HG02678 (cell line): Measurements from ENCODE around the gene KLHL6.
"Not testable (repeated sequence)": the region's sequence is repeated elsewhere in the genome, so short reads cannot be mapped to it uniquely, and the experiment has no call there.

ENCODE experiments used
- ATAC-seq: cut with Tn5 transposase; IDR thresholded peaks from one replicate; pipeline ENCODE4 v1.9.1; 2021; ENCODE audit warnings: mild to moderate bottlenecking, moderate library complexity; ENCODE audit not compliant: unreplicated experiment

Gene KLHL6

DNA sequence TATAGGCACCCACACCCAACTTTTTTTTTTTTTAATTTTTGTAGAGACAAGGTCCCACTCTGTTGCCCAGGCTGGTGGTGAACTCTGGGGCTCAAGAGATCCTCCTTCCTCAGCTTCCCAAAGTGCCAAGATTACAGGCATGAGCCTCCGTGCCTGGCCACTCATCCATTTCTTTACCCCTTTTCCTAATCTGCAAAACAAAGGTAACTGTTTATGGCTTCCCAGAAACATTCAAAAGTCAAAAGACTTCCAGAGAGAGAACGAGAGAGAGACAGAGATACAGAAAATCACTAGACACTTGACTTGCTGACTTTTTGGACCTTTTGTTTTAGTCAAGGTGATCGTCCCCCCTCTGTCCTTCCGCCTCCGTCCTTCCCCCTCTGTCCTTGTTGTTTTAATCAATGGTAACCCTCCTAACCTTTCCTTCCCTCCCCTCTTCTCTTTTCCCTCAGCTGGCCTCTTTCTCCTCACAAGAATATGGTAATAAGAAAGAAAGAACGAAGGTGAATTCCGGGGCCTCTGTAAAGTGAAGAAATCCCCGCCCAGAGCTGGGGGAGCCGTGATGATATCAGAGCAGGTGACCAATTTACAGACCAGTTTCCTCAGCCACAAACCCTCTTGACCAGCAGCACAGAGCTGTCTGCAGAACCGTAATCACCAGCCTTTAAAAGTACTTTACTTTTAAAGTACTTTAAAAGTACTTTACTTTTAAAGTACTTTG lies 21.9 kb downstream of the KLHL6 start:
- peak; percentile 55 for ATAC-seq

DNA sequence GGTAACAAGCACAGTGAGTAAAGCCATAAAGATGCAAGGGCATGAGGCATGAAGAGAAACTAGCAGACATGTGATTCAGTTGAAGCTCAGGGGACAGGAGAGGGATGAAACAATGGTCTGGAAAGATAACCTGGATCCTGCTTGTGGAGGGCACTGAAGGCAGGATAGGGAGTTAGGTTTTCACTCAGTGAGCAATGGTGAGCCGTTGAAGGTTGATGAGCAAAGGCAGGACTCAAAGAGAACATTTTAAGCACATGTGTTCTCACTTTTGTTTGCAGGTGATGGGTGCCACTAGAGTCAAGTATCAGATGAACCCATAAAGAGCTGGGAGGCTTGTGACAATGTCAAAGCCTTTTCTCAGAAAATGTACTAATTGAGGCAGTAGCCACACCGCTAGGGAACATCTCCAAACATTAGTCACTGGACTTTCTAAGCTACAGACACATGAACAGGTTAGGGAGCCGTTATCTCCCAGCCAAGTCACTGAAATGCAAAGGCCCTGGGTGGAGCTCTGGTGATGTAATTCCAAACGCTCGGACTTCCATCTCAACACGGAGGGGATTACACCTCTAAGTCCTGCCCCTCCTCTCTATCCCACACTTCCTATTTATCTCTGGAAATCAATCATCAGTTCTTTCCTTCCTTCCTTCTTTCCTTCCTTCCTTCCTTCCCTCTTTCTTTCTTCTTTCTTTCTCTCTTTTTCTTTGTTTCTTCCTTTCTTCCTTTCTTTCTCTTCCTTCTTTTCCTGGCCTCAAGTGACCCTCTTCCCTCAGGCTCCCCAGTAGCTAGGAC lies 22.7 kb downstream of the KLHL6 start:
- no peak for ATAC-seq

DNA sequence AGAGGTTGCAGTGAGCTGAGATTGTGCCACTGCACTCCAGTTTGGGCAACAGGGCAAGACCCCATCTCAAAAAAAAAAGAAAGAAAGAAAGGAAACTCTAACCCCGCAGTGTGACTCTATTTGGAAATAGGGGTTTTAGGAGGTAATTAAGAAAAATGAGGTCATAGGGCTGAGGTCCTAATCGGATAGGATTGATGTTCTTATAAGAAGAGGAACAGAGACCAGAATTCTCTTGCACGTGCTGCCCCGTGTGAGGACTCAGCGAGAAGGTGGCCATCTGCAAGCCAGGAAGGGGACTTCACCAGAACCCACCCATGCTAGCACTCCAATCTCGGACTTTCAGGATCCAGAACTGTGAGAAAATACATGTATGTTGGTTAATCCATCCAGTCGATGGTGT lies 25.8 kb downstream of the KLHL6 start:
- ATAC-seq = no peak

DNA sequence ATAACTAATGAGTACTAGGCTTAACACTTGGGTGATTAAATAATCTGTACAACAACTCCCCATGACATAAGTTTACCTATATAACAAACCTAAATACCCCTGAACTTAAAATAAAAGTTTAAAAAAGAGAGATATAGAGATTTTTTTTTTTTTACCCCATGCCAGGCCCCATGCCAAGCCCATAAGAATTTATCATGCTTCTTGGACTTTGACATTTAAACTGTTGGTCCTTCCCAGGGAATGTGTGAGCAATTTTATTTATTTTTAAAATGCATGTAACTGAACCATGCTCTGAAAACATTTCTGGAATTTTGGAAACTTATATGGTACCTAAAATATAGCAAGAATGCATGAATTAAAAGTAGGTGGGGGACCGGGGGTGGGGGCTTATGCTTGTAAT lies 26.3 kb downstream of the KLHL6 start:
- no peak for ATAC-seq

DNA sequence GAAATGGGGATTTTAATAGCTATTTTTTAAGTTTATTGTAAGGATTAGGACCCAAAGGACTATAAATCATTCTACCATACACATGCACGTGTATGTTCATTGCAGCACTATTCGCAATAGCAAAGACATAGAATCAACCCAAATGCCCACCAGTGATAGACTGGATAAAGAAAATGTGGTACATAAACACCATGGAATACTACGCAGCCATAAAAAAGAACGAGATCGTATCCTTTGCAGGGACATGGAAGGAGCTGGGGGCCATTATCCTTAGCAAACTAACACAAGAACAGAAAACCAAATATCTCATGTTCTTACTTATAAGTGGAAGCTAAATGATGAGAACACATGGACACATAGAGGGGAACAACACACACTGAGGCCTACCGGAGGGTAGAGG lies 26.7 kb downstream of the KLHL6 start:
- not testable (repeated sequence) for ATAC-seq

DNA sequence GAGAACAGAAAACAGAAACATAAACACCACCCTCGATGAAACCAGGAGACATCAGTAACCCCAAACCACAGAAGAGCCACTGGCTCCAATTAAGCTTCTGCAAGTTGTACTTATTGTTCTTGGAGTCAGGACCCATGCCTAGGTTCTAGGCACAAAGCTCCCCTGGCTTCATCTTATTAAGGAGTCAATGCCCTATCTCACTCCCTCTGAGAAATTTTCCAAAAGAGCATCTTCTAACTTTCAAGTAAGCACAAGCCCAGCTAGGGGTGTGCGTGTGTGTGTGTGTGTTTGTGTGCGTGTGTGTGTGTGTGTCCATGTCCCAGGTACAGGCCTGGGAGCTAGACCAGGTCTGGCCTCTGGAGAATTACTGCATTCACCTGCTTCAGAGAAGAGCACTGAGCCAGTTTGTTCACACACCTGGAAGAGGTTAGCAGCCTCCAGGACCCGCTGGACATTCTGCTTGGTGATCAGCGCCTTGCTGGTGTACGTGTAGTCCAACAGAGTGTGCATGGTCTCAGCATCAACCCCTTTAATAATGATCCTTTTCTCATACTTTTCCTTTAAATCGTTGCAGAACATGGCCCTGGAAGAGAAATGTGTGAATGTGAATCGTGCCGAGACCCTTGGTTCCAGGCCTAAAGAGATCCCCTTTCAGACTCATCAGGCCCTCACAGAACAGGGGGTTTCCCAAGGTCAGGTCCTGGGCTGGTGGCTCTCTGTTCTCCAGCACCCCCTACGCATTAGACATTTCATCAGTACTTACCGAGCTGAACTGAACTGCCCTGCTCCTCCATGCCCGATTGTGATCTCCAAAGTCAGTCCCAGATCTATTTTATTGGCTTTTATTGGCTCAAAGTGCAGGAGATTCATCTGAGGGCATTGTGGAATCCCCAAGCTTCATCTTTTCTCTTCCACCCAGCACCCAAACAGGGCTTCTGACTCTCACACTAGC lies 27.8 kb downstream of the KLHL6 start:
- peak; percentile 89 for ATAC-seq

DNA sequence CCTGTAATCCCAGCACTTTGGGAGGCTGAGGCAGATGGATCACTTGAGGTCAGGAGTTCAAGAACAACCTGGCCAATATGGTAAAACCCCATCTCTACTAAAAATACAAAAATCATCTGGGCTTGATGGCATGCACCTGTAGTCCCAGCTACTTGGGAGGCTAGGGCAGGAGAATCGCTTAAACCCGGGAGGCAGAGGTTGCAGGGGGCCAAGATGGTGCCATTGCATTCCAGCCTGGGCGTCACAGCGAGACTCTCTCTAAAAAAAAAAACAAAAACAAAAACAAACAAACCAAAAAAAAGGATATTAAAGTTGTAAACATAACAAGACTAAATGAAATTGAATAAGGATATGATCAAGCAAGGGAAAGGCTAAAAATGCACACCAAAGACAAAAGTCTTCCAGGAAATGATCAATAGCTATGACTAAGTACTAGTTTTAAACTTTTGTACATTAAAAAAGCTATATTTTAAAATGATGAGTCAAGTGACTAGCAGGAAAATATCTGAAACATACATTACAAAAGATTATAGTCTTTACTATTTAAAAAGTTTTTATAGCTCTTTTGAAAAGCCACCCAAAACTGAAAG lies 28.6 kb downstream of the KLHL6 start:
- ATAC-seq = peak; percentile 5

DNA sequence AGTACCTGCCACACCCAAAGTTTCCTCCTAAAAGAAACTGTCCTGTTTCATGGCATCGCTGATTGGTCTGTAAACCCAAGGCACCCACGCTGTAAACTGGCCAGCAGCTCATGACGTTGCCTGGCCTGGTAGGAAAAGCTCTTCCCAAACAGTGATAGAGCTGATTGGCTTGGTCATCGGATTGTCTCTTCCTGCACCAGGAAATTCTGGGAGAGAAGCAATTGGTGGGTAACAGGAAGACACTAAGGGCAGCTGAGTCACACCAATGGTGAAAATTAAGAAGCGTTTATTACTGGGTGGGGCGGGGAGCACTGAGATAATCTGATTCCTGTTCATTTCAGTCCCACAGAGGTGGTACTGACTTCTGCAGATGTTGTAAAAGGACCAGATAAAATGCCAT lies 31.0 kb downstream of the KLHL6 start:
- ATAC-seq = no peak

DNA sequence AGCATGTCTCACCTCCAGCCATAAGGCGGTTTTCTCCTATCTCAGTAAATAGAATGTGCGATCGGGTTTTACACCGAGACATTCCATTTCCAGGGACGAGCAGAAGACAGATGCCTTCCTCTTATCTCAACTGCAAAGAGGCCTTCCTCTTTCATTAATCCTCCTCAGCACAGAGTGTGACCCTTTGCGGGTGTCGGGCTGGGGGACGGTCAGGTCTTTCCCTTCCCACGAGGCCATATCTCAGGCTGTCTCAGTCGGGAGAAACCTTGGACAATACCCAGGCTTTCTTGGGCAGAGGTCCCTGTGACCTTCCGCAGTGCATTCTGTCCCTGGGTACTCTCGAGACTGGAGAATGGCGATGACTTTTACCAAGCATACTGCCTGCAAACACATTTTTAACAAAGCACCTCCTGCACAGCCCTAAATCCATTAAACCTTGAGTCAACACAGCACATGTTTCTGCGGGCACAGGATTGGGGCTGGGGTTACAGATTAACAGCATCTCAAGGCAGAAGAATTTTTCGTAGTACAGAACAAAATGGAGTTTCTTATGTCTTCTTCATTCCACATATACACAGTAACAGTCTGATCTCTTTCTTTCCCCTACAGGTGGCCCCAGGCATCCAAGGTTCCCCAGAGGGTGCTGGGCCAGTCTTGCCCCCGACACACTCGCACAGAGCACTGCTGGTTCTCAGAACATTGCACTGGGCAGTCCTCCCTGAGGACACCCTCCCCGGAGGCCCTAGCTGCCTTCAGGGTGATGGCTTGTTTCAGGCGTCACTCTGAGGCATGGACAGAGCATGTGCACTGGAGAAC lies 34.6 kb downstream of the KLHL6 start:
- not testable (repeated sequence) for ATAC-seq

DNA sequence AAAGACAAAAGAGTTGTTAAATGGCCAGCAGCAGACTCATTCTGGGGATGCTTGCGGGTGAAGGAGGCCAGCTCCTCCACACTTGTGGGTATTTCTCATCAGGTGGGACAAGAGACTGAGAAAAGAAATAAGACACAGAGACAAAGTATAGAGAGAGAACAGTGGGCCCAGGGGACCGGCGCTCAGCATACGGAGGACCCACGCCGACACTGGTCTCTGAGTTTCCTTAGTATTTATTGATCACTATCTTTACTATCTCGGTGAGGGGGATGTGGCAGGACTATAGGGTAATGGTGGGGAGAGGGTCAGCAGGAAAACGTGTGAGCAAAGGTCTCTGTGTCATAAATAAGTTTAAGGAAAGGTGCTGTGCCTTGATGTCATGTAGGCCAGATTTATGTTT lies 35.2 kb downstream of the KLHL6 start:
- ATAC-seq = not testable (repeated sequence)

DNA sequence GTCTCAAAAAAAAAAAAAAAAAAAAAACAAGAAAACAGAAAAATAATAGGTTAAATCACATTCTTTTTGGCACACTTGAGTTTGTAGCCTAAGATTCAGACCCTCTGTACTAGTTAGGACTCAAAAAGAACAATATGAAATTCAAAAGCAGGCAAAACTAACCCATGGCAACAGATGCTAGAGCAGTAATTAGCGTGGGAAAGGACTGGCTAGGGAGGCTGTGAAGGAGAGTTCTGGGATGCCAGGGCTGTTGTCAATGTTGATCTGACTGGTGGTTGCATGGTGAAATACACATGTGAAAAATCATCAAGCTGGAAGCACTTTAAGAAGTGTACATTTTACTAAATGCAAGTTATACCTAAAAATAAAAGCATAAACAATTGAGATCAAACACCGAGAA lies 35.6 kb downstream of the KLHL6 start:
- ATAC-seq = no peak

DNA sequence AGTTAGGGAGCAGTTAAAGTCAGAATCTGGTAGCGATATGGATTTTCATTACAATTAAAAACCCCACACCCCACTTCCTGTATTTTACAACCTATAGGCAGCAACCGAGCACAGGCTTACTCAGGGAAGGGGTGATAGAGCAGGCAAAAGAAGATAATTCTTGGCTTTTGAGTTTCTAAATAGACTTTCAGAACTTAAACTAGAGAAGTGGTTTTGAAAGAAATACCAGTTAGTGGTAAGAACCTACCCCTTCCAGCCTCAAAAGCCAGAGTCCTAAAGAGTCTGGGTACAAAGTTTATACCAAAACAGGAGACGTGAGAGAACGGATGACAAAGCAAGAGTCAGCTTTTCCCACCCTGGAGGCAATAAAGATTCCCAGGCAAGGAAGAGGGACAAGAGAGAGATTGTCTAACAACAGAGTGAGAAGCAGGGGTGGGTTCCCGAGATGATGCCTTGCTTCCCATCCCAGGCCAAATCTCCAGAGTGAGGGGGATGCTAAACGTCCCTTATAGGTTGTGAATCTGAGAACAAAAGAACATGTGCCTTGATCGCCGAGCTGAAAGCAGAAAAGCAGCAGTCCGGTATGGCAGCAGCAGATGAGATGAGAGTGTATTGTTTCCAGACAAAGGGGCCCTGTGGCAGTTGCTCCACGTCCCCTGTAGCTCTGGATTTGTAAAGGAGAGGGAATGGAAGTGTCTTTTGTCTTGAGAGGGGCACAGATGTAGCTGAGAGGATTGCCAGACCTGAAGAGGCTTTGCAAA lies 36.8 kb downstream of the KLHL6 start:
- no peak for ATAC-seq

DNA sequence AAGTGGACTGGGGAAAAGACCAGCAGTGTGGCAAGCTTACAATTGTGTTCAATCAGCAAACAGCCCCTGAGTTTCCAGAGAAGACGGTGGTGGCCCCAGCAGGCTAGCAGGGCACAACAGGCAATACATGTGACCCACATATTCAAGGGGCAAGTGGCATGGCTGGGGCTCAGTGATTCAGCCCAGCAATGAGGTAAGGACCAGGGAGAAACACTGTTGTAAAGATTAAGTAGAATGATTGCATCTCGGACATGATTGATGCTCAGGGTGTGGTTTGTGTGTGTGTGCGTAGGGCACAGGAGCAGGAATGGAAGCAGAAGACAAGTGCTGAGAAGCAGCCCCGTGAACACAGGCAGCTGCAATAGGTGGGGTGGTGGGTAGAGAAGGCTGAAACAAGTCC lies 37.9 kb downstream of the KLHL6 start:
- ATAC-seq = no peak

DNA sequence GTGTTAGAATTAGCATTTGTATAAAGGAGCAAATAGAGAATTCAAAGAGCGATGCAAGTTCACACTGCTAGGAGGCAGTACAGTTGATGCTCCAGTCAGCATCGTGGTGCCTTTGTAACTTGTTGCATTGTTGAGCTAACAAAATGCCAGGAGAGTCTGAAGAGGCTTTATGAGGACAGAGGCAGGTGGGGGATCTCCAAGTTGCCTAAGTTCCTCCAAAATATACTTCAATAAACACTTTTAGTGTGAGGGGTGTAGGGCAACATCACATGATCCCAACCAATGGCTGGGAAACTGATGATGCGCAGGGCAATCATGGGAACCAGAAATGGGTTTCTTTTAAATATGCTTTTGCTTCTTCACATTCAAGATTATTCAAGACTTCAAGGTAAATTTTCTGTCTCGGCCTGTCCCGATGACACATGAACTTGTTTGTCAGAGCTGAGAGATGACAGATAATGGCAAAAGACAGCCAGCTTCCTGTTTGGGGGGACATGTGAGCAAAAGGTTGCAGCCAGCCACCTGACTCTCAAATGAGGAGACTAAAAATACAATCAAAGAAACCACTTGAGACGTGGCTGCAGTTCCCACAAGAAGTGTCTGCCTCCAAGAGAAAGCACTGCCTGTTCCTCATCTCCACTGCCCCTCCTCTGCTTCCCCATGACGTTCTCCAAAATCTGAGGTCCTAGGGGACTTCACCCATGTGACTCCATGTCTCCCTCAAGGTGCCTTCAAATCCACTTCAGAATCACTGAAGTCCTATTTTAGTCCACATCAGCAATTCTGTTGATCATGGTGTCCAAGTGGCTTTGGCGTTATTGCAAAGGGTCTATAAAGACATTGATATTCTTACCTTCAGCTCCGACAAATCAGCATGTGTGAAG lies 39.3 kb downstream of the KLHL6 start:
- peak; percentile 74 for ATAC-seq

DNA sequence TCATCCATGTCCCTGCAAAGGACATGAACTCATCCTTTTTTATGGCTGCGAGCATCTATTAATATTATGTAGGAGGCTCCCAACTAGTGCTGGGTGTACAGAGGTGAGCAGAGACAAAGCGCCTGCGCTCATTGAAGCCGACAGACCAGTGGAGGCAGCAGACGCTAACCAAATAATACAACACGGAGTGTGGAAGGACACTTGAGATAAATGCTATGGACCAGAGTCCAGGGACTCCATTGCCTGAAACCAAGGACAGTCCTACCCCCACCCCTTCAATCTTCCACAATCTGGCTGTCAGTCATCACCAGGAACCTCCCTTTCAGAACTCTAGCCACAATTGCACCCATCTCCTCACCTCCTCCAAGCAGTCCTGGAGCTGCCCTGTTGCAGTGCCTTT lies 41.5 kb downstream of the KLHL6 start:
- no peak for ATAC-seq

DNA sequence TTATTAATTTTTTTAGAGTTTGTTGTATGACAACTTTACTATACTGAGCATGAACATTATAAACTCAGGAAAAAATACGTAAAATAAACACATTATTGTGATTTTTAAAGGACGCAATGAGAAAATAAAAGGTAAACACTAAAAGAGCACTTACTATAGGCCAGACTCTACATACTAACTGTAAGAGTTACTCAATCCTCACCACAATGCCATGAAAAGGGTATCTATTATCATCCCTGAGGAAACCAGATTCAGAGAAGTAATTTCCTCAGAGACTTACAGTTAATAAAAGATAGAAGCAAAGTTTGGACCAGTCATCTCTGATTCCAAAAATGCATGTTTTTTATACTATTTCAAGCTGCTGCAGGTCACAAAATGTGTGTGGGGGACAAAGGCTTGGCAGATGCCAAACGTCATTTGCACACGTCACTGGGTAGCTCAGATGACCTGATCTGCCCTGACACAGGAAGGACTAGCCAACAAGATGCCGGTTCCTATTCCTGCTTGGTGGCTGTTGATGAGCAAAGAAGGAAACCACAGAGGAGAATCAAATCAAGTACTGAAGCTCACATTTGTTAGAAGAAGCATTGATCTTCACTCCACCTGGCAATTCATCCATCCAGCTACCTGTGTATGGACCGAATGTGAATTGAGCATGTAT lies 42.3 kb downstream of the KLHL6 start:
- ATAC-seq = no peak

DNA sequence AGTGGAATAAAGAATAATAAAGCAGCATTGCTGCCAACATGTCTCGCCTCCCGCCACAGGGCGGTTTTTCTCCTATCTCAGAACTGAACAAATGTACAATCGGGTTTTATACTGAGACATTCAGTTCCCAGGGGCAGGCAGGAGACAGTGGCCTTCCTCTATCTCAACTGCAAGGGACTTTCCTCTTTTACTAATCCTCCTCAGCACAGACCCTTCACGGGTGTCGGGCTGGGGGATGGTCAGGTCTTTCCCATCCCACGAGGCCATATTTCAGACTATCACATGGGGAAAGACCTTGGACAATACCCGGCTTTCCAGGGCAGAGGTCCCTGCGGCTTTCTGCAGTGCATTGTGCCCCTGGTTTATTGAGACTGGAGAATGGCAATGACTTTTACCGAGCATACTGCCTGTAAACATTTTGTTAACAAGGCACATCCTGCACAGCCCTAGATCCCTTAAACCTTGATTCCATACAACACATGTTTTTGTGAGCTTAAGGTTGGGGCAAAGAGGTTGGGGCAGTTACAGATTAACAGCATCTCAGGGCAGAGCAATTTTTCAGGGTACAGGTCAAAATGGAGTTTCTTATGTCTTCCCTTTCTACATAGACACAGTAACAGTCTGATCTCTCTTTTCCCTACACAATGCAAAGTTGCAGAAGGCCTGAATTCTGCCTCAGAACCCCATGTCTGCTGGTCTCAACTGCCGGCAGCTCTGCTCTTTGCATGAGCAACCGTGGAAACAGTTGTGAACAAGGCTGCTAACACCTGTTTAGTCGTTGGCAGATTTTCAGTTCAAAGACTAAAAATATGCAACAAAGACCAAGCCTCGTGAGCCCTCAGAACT lies 44.0 kb downstream of the KLHL6 start:
- peak; percentile 60 for ATAC-seq
